Activated T-helper 1 cell treated with anti-CD3 and anti-CD28 coated beads, Interleukin-12 subunit alpha, Interleukin-12 subunit beta, Interleukin-2, Interleukin-4 antibody, amounts not matched to agents 30 ng/mL and 10 ng/mL and 1 ng/mL, durations not matched to agents 14 hours and 24 hours and 36 hours (primary cell): ENCODE results near the gene ZNF865. TPM values are rescaled to one million over a fixed set of nuclear protein-coding genes. Genes with fewer than 3 reads are reported as not detected.

Experiments used
- DNase-seq: peaks from one replicate; pipeline ENCODE4 v3.0.0; 2021; ENCODE audit warnings: low spot score
- H3K27ac Mint-ChIP-seq: one replicate; pipeline ENCODE4 v1.8.0; 2021; ENCODE audit warnings: mild to moderate bottlenecking, mixed read lengths
- H3K27me3 Mint-ChIP-seq: one replicate; pipeline ENCODE4 v1.8.0; 2022; ENCODE audit warnings: mild to moderate bottlenecking, moderate library complexity, mixed read lengths; ENCODE audit not compliant: insufficient read depth
- H3K36me3 Mint-ChIP-seq: one replicate; pipeline ENCODE4 v1.8.0; 2021; ENCODE audit warnings: low read depth, mixed read lengths
- H3K4me1 Mint-ChIP-seq: one replicate; pipeline ENCODE4 v1.8.0; 2021; ENCODE audit warnings: low read depth, mixed read lengths
- H3K4me3 Mint-ChIP-seq: one replicate; pipeline ENCODE4 v1.8.0; 2021; ENCODE audit warnings: mild to moderate bottlenecking, moderate library complexity, mixed read lengths
- H3K9me3 Mint-ChIP-seq: one replicate; pipeline ENCODE4 v1.8.0; 2021; ENCODE audit warnings: mixed read lengths
- intact Hi-C: fragments of 100-400 bp; cut with micrococcal nuclease; formaldehyde crosslinking; loops from one replicate; pipeline ENCODE4 v1.15.1; 2024
- total RNA-seq: library from RNA; stranded (reverse); gene quantifications from 2 replicates; pipeline ENCODE4 v1.2.3, GENCODE V29; 2022

Gene ZNF865
- total RNA-seq, 1 donor from 2014 or later = 13.2 TPM

GRCh38 chr19:55623561-55623960 lies 18.1 kb downstream of the ZNF865 start:
- H3K36me3 Mint-ChIP-seq = no peaks in the 10 kb centered on the region
- intact Hi-C loops = loop anchor here (10.0 kb wide), 1 partner anchor 539 kb away; no protein-coding TSS in a partner anchor
- H3K4me1 Mint-ChIP-seq = peaks cover 46% of the 10 kb centered on the region
- H3K4me3 Mint-ChIP-seq = peak overlapping the region; percentile 90
- H3K9me3 Mint-ChIP-seq = no peaks in the 10 kb centered on the region
- no peak for DNase-seq
- H3K27me3 Mint-ChIP-seq = peaks cover 14% of the 10 kb centered on the region
- no peak overlapping the region for H3K27ac Mint-ChIP-seq

- DNase-seq = peak; percentile 91
- H3K9me3 Mint-ChIP-seq = no peaks in the 10 kb centered on the region
- peaks cover 20% of the 10 kb centered on the region for H3K27me3 Mint-ChIP-seq
- peaks cover 46% of the 10 kb centered on the region for H3K4me1 Mint-ChIP-seq
- peak within 1 kb of the TSS; percentile 98 for H3K27ac Mint-ChIP-seq
- H3K4me3 Mint-ChIP-seq = peak within 1 kb of the TSS; percentile 90
- intact Hi-C loops = loop anchor here (1.0 to 10.0 kb wide), 10 partner anchors 19 to 1434 kb away; partner anchors contain the start of genes FIZ1, HSPBP1, PPP6R1 and ZNF628
- H3K36me3 Mint-ChIP-seq = no peaks in the 10 kb centered on the region
Measured at GRCh38 chr19:55624109-55625003, 18.9 kb downstream of the ZNF865 start, which contains the start of gene ZNF784. TSS of gene ZNF784 (minus strand) at chr19:55624566. CDS start at chr19:55624561, 5 bp downstream.

GRCh38 chr19:55625004-55625326 lies 19.5 kb downstream of the ZNF865 start:
- H3K36me3 Mint-ChIP-seq = no peaks in the 10 kb centered on the region
- intact Hi-C loops = loop anchor here (10.0 kb wide), 1 partner anchor 540 kb away; no protein-coding TSS in a partner anchor
- peak overlapping the region; percentile 98 for H3K27ac Mint-ChIP-seq
- H3K4me1 Mint-ChIP-seq = peaks cover 46% of the 10 kb centered on the region
- DNase-seq = no peak
- H3K9me3 Mint-ChIP-seq = no peaks in the 10 kb centered on the region
- H3K4me3 Mint-ChIP-seq = peak overlapping the region; percentile 90
- peaks cover 21% of the 10 kb centered on the region for H3K27me3 Mint-ChIP-seq

DNA sequence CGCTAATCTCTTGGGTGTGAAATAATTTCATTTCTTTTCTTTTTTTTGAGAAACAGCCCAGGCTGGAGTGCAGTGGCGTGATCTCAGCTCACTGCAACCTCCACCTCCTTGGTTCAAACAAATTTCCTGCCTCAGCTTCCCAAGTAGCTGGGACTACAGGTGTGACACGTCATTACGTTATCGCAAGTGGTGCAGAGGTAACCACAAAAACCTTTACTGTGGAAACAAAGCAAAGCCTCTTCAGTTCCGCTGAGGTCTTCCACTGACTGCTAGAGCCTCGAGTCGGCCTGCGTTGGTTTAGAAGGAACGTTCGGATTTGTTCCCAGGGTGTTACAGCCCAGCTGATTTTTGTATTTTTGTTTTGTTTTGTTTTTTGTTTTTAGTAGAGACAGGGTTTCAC lies 20.9 kb downstream of the ZNF865 start:
- Mint-ChIP-seq H3K27me3 (peaks cover 24% of the 10 kb centered on the region), H3K27ac (peak overlapping the region; percentile 87), H3K4me3 (peak overlapping the region; percentile 75), H3K9me3 (no peaks in the 10 kb centered on the region), H3K4me1 (peaks cover 35% of the 10 kb centered on the region), H3K36me3 (no peaks in the 10 kb centered on the region)
- peak; percentile 76 for DNase-seq
- intact Hi-C loops = loop anchor here (1.0 to 10.0 kb wide), 4 partner anchors 8 to 542 kb away; partner anchors contain the start of genes EPN1 and ZNF580

DNA sequence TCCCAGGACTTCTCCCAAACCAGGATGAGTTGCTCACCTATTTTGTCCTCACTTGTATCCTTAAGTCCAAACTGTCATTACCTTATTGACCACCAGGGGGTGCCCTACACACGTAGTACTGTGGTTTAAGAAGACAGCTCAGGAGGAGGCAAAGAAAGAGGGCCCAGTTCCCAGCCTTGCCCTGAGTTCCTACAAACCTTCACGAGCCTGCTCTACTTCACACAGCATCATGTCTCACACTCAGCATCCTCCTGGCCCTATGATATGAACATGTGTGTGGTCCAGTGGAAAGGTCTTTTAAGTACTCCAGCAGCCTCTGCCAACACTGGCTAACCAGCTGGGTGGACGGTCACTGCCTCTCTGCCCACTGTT lies 27.0 kb downstream of the ZNF865 start:
- DNase-seq = peak; percentile 82
- intact Hi-C loops = loop anchor here (1.0 kb wide), 1 partner anchor 115 kb away; no protein-coding TSS in a partner anchor
- Mint-ChIP-seq H3K36me3 (peaks cover 19% of the 10 kb centered on the region), H3K4me1 (peaks cover 47% of the 10 kb centered on the region), H3K27me3 (peaks cover 20% of the 10 kb centered on the region), H3K4me3 (no peak overlapping the region), H3K9me3 (no peaks in the 10 kb centered on the region), H3K27ac (peak overlapping the region; percentile 68)

DNA sequence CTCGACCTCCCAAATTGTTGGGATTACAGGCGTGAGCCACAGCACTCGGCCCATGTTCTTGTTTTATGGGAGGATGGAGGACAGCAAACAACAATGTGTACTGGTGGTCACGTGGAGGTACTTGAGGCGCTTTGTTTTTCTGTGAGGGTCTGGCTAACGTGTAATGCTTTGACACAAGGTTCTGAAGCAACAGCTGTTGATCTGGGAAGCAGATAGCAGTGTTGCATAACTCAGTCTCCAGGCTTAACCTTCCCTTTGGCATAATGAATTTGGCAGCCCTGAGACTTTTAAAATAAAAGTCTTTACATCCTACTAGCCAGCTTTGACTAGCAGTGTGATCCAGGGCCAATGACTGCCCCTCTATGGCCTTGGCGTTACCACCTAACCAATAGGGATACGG lies 28.4 kb downstream of the ZNF865 start:
- intact Hi-C loops = loop anchor here (1.0 to 2.0 kb wide), 4 partner anchors 8 to 157 kb away; partner anchors contain the start of genes EPN1 and ZNF579
- H3K36me3 Mint-ChIP-seq = peaks cover 26% of the 10 kb centered on the region
- no peak overlapping the region for H3K4me3 Mint-ChIP-seq

DNA sequence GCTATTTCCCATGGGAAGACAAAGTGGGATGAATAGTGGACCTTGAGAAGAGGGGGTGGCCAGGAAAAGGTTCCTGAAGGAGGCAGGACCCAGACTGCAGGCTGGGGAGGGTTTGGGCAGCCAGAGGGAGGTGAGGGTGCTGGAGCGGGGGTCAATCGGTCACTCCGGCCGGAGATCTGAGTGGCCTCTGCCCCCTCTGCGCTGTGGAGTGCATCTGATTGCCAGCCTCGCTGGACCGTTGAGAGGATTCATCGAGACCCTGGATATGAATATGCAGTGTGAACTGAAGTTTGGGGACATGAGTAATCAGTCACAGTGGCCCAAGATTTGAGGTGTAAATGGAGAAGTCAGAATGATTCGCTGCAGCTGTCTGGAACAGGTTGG lies 29.9 kb downstream of the ZNF865 start:
- Mint-ChIP-seq H3K4me3 (peak overlapping the region; percentile 100), H3K36me3 (peaks cover 29% of the 10 kb centered on the region), H3K27me3 (peaks cover 6% of the 10 kb centered on the region), H3K27ac (peak overlapping the region; percentile 100), H3K9me3 (no peaks in the 10 kb centered on the region), H3K4me1 (peaks cover 59% of the 10 kb centered on the region)
- DNase-seq = no peak
- intact Hi-C loops = loop anchor here (1.0 to 2.0 kb wide), 4 partner anchors 8 to 680 kb away; partner anchors contain the start of genes EPN1, ZNF579 and ZNF581

More for the DNA sequence above, 28.4 kb downstream of the ZNF865 start:
- Mint-ChIP-seq H3K27me3 (peaks cover 12% of the 10 kb centered on the region), H3K9me3 (no peaks in the 10 kb centered on the region), H3K4me1 (peaks cover 56% of the 10 kb centered on the region), H3K27ac (no peak overlapping the region)
- no peak for DNase-seq

DNA sequence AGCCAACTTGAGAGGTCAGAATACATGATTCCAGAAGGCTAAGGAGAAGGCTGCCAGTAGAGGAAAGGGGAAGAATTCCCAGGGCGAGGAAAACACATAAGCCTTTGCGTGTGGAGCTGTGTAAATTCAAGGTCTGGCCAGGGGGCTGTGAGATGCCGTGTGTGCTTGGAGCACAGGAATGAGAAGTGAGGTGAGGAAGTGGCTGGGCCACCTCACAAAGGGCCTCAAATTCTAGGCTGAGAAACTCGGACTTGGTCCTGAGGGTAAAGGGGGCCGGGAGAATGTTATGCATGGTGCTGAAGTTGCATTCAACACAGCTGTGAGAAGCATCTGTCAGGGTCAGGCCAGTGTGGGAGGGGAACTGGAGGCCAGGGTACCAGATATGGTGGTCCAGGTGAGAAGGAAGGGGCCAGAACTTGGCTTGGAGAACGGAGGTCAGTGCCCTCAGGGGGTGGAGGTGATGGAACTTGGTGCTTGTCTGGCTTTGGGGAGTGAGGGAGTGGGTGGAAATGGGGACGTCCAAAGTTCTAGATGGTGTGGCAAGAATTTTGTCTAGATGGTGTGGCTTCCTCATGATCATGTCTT lies 30.5 kb downstream of the ZNF865 start:
- peak overlapping the region; percentile 100 for H3K27ac Mint-ChIP-seq
- H3K9me3 Mint-ChIP-seq = no peaks in the 10 kb centered on the region
- peaks cover 29% of the 10 kb centered on the region for H3K36me3 Mint-ChIP-seq
- peaks cover 6% of the 10 kb centered on the region for H3K27me3 Mint-ChIP-seq
- peaks cover 59% of the 10 kb centered on the region for H3K4me1 Mint-ChIP-seq
- peak overlapping the region; percentile 100 for H3K4me3 Mint-ChIP-seq
- intact Hi-C loops = loop anchor here (1.0 to 2.0 kb wide), 4 partner anchors 7 to 679 kb away; partner anchors contain the start of genes EPN1, ZNF579 and ZNF581
- DNase-seq = no peak

DNA sequence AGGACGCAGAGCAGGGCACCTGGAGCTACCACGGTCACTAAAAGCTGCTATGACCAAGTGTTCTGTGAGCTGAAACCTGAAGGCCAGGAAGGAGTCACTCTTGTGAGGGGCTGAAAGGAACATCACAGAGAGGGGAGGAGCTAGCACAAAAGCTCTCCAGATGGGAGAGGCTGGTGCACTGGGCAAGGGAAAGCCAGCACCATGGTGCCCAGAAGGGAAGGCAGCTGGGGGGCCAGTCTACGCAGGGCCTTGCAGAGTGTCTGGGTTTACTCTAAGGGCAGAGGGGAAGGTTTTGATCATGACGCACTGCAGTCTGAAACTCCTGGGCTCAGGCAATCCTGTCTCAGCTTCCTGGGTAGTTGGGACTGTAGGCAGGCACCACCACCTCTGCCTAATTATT lies 31.3 kb downstream of the ZNF865 start:
- DNase-seq = no peak
- Mint-ChIP-seq H3K4me1 (peaks cover 59% of the 10 kb centered on the region), H3K36me3 (peaks cover 31% of the 10 kb centered on the region), H3K9me3 (no peaks in the 10 kb centered on the region), H3K27me3 (no peaks in the 10 kb centered on the region), H3K4me3 (peak overlapping the region; percentile 100), H3K27ac (peak overlapping the region; percentile 100)
- intact Hi-C loops = no loop called here

DNA sequence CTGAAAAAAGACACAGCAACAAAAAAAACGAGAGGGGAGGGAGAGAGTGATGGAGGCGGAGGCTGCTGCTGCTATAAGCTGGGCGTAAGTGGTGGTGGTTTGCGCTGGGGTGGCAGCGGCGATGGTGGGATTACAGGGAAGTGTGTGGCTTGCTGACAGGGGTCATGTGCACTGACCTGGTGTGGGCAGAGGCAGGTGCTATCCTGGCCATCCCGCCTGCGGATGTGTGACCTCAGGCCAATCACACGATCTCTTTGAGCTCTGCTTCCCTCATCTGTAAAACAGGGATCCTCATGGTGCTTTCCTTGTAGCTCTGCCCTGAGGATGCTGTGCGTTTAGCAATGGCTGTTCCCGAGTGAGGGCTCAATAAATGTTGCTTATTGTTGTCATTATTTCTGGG lies 32.1 kb downstream of the ZNF865 start:
- no peaks in the 10 kb centered on the region for H3K9me3 Mint-ChIP-seq
- H3K36me3 Mint-ChIP-seq = peaks cover 35% of the 10 kb centered on the region
- intact Hi-C loops = no loop called here
- H3K27me3 Mint-ChIP-seq = no peaks in the 10 kb centered on the region
- H3K4me3 Mint-ChIP-seq = peak overlapping the region; percentile 64
- no peak for DNase-seq
- H3K4me1 Mint-ChIP-seq = peaks cover 56% of the 10 kb centered on the region
- peak overlapping the region; percentile 84 for H3K27ac Mint-ChIP-seq

GRCh38 chr19:55638864-55639359 lies 33.5 kb downstream of the ZNF865 start:
- H3K4me1 Mint-ChIP-seq = peaks cover 57% of the 10 kb centered on the region
- H3K27ac Mint-ChIP-seq = peak overlapping the region; percentile 70
- intact Hi-C loops = no loop called here
- no peaks in the 10 kb centered on the region for H3K9me3 Mint-ChIP-seq
- no peaks in the 10 kb centered on the region for H3K27me3 Mint-ChIP-seq
- H3K36me3 Mint-ChIP-seq = peaks cover 40% of the 10 kb centered on the region
- H3K4me3 Mint-ChIP-seq = peak overlapping the region; percentile 67
- peak; percentile 44 for DNase-seq

DNA sequence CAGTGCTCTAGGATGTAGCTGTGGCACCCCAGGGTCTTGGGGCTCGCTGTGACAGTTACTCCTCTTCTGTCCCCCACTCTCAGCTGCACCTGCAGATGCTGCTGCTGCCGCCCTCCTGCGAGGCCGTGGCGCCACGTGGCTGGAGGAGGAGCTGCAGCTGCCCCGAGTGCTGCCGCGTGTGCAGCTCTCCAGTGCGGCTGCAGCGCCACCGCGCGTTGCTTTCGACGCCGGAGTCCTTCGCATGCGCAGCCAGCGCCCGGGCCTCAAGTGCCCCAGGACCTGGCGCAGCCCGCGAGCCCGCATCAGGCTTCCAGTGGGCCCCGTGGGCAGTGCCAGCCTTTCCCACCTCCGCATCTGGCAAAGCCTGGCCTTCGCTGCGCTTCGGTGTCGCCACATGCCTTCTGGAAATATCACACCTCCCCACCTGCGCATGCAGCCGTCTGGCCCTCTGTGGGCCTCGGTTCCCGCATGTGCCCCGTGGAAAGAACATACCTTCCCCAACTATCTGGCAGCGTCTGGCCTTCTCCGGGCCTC lies 34.7 kb downstream of the ZNF865 start:
- Mint-ChIP-seq H3K27me3 (no peaks in the 10 kb centered on the region), H3K4me3 (peak overlapping the region; percentile 83), H3K27ac (peak overlapping the region; percentile 90), H3K9me3 (no peaks in the 10 kb centered on the region), H3K4me1 (peaks cover 57% of the 10 kb centered on the region), H3K36me3 (peaks cover 39% of the 10 kb centered on the region)
- intact Hi-C loops = loop anchor here (2.0 to 10.0 kb wide), 6 partner anchors 13 to 1175 kb away; partner anchors contain the start of genes KMT5C, LENG9, PPP6R1 and UBE2S
- peak; percentile 62 for DNase-seq
